ENCODE measurements around the gene ZFP36. TPM values are rescaled to one million over a fixed set of nuclear protein-coding genes. Genes with fewer than 3 reads are reported as not detected.
"Not testable (repeated sequence)": the region's sequence is repeated elsewhere in the genome, so short reads cannot be mapped to it uniquely, and the experiment has no call there.

Gene ZFP36
- total and polyA plus RNA-seq, 10 donors: 63.2 to 396 (median 165) TPM

DNA sequence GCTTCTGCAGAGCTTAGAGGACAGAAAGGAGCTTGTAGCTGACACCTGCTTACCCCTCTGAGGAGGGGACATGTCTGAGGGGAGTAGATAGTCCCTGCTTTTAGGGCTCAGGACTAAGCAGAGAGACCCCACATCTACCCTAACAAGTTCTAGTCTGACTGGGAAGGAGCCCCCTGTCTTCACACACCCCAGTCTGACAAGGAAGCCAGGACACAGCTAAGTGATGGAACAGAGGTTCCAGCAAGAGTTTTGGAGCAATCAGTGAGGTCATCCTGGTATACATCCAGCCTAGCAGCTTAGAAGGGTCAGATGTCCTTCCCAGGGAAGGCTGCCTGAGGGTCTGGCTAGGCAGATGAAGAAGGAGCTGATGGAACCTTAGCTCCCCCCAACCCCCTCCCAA, 30.7 kb upstream of the ZFP36 start:
- Histone ChIP-seq H3K27ac (peak overlapping the region in 2 of 8 donors; percentile 2 to 88), H3K4me3 (no peak overlapping the region), H3K36me3 (peaks cover 15 to 100% (median 71%) of the 10 kb centered on the region in 6 donors), H3K9me3 (no peaks in the 10 kb centered on the region), H3K27me3 (replicated peaks in 1 of 7) (no peaks in the 10 kb centered on the region), H3K4me1 (peaks cover 0 to 44% (median 21%) of the 10 kb centered on the region in 6 donors)
- intact Hi-C loops (cut with DNase I; ENCODE audit: low total_unique reads): no loop called here
- TF ChIP-seq POLR2AphosphoS5 (IDR thresholded peaks at IDR 0.05) (no peak), POLR2A (IDR thresholded peaks at IDR 0.05) (no peak)
- TF ChIP-seq, protein P1, sequence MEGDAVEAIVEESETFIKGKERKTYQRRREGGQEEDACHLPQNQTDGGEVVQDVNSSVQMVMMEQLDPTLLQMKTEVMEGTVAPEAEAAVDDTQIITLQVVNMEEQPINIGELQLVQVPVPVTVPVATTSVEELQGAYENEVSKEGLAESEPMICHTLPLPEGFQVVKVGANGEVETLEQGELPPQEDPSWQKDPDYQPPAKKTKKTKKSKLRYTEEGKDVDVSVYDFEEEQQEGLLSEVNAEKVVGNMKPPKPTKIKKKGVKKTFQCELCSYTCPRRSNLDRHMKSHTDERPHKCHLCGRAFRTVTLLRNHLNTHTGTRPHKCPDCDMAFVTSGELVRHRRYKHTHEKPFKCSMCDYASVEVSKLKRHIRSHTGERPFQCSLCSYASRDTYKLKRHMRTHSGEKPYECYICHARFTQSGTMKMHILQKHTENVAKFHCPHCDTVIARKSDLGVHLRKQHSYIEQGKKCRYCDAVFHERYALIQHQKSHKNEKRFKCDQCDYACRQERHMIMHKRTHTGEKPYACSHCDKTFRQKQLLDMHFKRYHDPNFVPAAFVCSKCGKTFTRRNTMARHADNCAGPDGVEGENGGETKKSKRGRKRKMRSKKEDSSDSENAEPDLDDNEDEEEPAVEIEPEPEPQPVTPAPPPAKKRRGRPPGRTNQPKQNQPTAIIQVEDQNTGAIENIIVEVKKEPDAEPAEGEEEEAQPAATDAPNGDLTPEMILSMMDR (IDR thresholded peaks at IDR 0.05 in 8 of 11, conservative IDR thresholded peaks at IDR 0.05 in 3 of 11): no peak
- no peak for DNase-seq

DNA sequence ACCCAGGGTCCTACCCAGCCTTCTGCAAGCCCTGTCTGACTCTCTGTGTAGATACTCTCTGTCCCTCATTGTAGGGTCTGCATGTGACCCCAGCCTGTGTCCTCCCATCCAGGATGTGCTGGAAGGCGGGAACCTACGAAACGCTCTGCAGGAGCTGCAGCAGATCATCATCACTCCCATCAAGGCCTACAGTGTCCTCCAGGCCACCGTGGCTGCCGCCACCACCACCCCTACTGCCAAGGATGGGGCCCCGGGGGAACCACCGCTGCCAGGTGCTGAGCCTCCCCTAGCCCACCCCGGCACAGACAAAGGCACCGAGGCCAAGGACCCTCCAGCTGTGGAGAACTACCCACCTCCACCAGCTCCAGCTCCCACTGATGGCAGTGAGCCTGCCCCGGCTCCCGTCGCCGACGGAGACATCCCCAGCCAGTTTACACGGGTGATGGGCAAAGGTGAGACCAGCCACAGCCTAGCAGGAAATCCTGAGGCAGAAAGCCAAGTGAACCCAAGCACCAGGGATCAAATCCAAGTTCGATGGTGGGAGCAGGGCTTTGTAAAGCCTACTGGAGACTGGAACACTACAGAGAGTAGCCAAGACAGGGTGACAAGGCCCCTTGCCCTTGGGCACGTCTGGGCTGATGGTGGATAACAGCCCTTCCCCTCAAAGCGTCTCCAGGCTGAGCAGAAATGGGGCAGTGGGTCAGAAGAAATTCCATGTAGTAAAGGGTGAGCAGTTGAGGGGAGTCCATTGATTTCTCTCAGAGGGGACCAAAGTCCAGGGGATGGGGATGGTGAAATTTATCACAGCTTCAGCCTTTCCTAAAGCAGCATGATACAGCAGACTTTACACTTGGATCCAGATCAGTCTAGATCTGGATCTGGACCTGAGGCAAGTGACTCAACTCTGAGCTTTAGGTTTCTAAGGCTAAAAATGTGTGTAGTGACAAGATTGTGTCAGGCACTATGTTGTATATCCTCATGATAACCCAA, 29.0 kb upstream of the ZFP36 start:
- intact Hi-C loops (cut with DNase I; ENCODE audit: low total_unique reads): no loop called here
- H3K27me3 ChIP-seq (replicated peaks in 1 of 7): no peaks in the 10 kb centered on the region
- peaks cover 0 to 27% (median 12%) of the 10 kb centered on the region in 6 donors for H3K4me1 ChIP-seq
- H3K9me3 ChIP-seq: no peaks in the 10 kb centered on the region
- H3K36me3 ChIP-seq: peaks cover 16 to 100% (median 78%) of the 10 kb centered on the region in 6 donors
- WGBS, 5 donors: 74 to 88% (median 86%) methylated on average over 12 to 18 of the region's 18 CpGs
- TF ChIP-seq POLR2AphosphoS5 (IDR thresholded peaks at IDR 0.05) (peak in 1 of 3 donors; percentile 28), POLR2A (IDR thresholded peaks at IDR 0.05) (no peak)
- TF ChIP-seq, protein P1 (IDR thresholded peaks at IDR 0.05 in 8 of 11, conservative IDR thresholded peaks at IDR 0.05 in 3 of 11): no peak
- H3K4me3 ChIP-seq: no peak overlapping the region
- H3K27ac ChIP-seq: no peak overlapping the region
- no peak for DNase-seq

DNA sequence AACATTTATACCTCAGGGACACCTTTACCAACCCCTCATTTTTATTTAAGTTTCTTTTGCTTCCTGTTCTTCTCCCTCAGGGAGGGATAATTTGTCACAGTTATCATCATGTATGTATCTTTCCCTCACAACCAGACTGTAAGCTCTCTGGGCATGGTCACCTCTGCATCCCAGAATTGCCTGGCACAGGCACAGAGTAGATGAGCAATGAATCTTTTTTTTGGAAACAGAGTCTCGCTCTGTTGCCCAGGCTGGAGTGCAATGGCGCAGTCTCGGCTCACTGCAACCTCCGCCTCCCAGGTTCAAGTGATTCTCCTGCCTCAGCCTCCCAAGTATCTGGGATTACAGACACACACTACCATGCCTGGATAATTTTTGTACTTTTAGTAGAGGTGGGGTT, 27.3 kb upstream of the ZFP36 start:
- DNase-seq; H3K9me3 ChIP-seq; H3K4me3 ChIP-seq; intact Hi-C loops (cut with DNase I; ENCODE audit: low total_unique reads); H3K27me3 ChIP-seq (replicated peaks in 1 of 7); H3K27ac ChIP-seq: not testable (repeated sequence)
- WGBS, 5 donors: 93 to 100% (median 96%) methylated on average over 4 of the region's 4 CpGs
- Histone ChIP-seq H3K36me3 (peaks cover 16 to 100% (median 91%) of the 10 kb centered on the region in 6 donors), H3K4me1 (peaks cover 0 to 18% (median 0%) of the 10 kb centered on the region in 6 donors)

DNA sequence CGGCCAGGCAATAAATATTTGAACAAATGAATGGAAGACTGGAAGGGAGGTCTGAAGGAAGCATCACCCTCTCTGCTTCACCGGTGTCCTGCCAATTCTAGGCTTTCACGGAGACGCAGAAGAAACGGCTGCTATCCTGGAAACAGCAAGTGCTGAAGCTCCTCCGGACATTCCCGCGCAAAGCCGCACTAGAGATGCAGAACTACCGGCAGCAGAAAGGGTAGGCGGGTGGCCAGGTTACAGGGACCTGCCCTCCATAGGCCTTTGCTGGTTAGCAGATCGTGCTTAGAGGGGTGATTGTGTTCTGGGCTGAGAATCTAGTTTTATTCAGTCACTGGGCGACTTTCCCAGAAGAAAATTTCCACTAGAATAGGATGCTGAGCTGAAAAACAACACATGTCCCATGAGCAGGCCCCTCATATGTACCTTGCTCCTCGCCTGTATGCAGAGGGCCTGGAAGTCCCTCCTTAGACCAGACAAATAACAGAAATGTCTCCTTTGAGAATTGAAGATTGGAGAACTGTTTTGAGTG, 26.7 kb upstream of the ZFP36 start:
- peaks cover 0 to 19% (median 0%) of the 10 kb centered on the region in 6 donors for H3K4me1 ChIP-seq
- peaks cover 16 to 100% (median 94%) of the 10 kb centered on the region in 6 donors for H3K36me3 ChIP-seq
- TF ChIP-seq, protein P1 (IDR thresholded peaks at IDR 0.05 in 8 of 11, conservative IDR thresholded peaks at IDR 0.05 in 3 of 11): no peak
- no peak for TF ChIP-seq POLR2A (IDR thresholded peaks at IDR 0.05)
- no peak for TF ChIP-seq POLR2AphosphoS5 (IDR thresholded peaks at IDR 0.05)
- no peak for DNase-seq
- no peaks in the 10 kb centered on the region for H3K9me3 ChIP-seq
- intact Hi-C loops (cut with DNase I; ENCODE audit: low total_unique reads): no loop called here
- no peaks in the 10 kb centered on the region for H3K27me3 ChIP-seq (replicated peaks in 1 of 7)
- no peak overlapping the region for H3K27ac ChIP-seq
- no peak overlapping the region for H3K4me3 ChIP-seq
- WGBS, 5 donors: 96 to 99% (median 97%) methylated on average over 14 of the region's 14 CpGs
